Medulla oblongata (tissue), 1 donor: ENCODE results near the gene INSM1.

Source experiments
- DNase-seq: peaks from one replicate; pipeline ENCODE4 v3.0.0-alpha.2; 2015; ENCODE audit errors: extremely low spot score

Gene INSM1

GRCh38 chr20:20393207-20394120, 25.6 kb downstream of the INSM1 start:
- no peak for DNase-seq

- no peak for DNase-seq
Measured at GRCh38 chr20:20395087-20395486, 27.2 kb downstream of the INSM1 start.

GRCh38 chr20:20395903-20396568, 28.1 kb downstream of the INSM1 start:
- DNase-seq: no peak

- no peak for DNase-seq
Measured at GRCh38 chr20:20396794-20397193, 28.9 kb downstream of the INSM1 start.

- no peak for DNase-seq
Measured at GRCh38 chr20:20398123-20398522, 30.2 kb downstream of the INSM1 start.

GRCh38 chr20:20399531-20400500, 31.9 kb downstream of the INSM1 start:
- DNase-seq: no peak

GRCh38 chr20:20401991-20402390, 34.1 kb downstream of the INSM1 start:
- no peak for DNase-seq

- no peak for DNase-seq
Measured at GRCh38 chr20:20404633-20405032, 36.7 kb downstream of the INSM1 start.

GRCh38 chr20:20405623-20406022, 37.7 kb downstream of the INSM1 start:
- DNase-seq: no peak

- no peak for DNase-seq
Measured at GRCh38 chr20:20406306-20406705, 38.4 kb downstream of the INSM1 start.

GRCh38 chr20:20407891-20408805, 40.2 kb downstream of the INSM1 start:
- peak; percentile 45 for DNase-seq

GRCh38 chr20:20409331-20409730, 41.4 kb downstream of the INSM1 start:
- no peak for DNase-seq

- DNase-seq: peak; percentile 49
Measured at GRCh38 chr20:20410678-20411077, 42.8 kb downstream of the INSM1 start.

GRCh38 chr20:20411402-20411801, 43.5 kb downstream of the INSM1 start:
- DNase-seq: no peak

- DNase-seq: no peak
Measured at GRCh38 chr20:20411836-20412235, 43.9 kb downstream of the INSM1 start.

GRCh38 chr20:20412750-20413149, 44.8 kb downstream of the INSM1 start:
- DNase-seq: no peak

- DNase-seq: peak; percentile 55
Measured at GRCh38 chr20:20413810-20414281, 45.9 kb downstream of the INSM1 start.

- DNase-seq: no peak
Measured at GRCh38 chr20:20414640-20415220, 46.8 kb downstream of the INSM1 start.

GRCh38 chr20:20415321-20415720, 47.4 kb downstream of the INSM1 start:
- DNase-seq: no peak
